ENCODE measurements around the gene SLC39A7. TPM values are rescaled to one million over a fixed set of nuclear protein-coding genes. Genes with fewer than 3 reads are reported as not detected.

SLC39A7 gene
- total RNA-seq, 6 experiments from 2014 or later: 215 to 240 (median 225) TPM

GRCh38 chr6:33247977-33248642 is 47.4 kb downstream of the SLC39A7 start:
- no peaks in the 10 kb centered on the region for H3K9me3 Mint-ChIP-seq
- H3K27me3 Mint-ChIP-seq (ENCODE audit: insufficient read depth): peaks cover 6% of the 10 kb centered on the region
- DNase-seq: peak; percentile 75
- peak overlapping the region; percentile 99 for H3K27ac Mint-ChIP-seq
- TF ChIP-seq CTCF (IDR thresholded peaks at IDR 0.05): peak; percentile 98
- peaks cover 61% of the 10 kb centered on the region for H3K4me1 Mint-ChIP-seq (ENCODE audit: low read depth)
- H3K4me3 Mint-ChIP-seq: peak overlapping the region; percentile 89
- peaks cover 20% of the 10 kb centered on the region for H3K36me3 Mint-ChIP-seq (ENCODE audit: low read depth)

- Mint-ChIP-seq H3K4me1 (ENCODE audit: low read depth) (peaks cover 62% of the 10 kb centered on the region), H3K36me3 (ENCODE audit: low read depth) (peaks cover 20% of the 10 kb centered on the region), H3K27me3 (ENCODE audit: insufficient read depth) (peaks cover 6% of the 10 kb centered on the region), H3K4me3 (peak overlapping the region; percentile 89), H3K27ac (peak overlapping the region; percentile 99), H3K9me3 (no peaks in the 10 kb centered on the region)
- no peak; the same call in none of the 2 replicates for TF ChIP-seq CTCF (IDR thresholded peaks at IDR 0.05)
- peak; percentile 46 for DNase-seq
Observed at GRCh38 chr6:33248643-33248931, 47.9 kb downstream of the SLC39A7 start.

GRCh38 chr6:33248932-33249731 is 48.5 kb downstream of the SLC39A7 start:
- Mint-ChIP-seq H3K9me3 (no peaks in the 10 kb centered on the region), H3K27ac (peak overlapping the region; percentile 99)

GRCh38 chr6:33249732-33250630 is 49.3 kb downstream of the SLC39A7 start:
- TF ChIP-seq CTCF (IDR thresholded peaks at IDR 0.05): no peak
- peaks cover 20% of the 10 kb centered on the region for H3K36me3 Mint-ChIP-seq (ENCODE audit: low read depth)
- DNase-seq: peak; percentile 96
- peaks cover 6% of the 10 kb centered on the region for H3K27me3 Mint-ChIP-seq (ENCODE audit: insufficient read depth)
- peak overlapping the region; percentile 89 for H3K4me3 Mint-ChIP-seq
- peaks cover 62% of the 10 kb centered on the region for H3K4me1 Mint-ChIP-seq (ENCODE audit: low read depth)
- H3K27ac Mint-ChIP-seq: peak overlapping the region; percentile 99
- no peaks in the 10 kb centered on the region for H3K9me3 Mint-ChIP-seq

More at GRCh38 chr6:33248932-33249731, 48.5 kb downstream of the SLC39A7 start:
- peaks cover 62% of the 10 kb centered on the region for H3K4me1 Mint-ChIP-seq (ENCODE audit: low read depth)
- H3K27me3 Mint-ChIP-seq (ENCODE audit: insufficient read depth): peaks cover 6% of the 10 kb centered on the region
- peak; percentile 47 for TF ChIP-seq CTCF (IDR thresholded peaks at IDR 0.05)
- DNase-seq: peak; percentile 99
- peaks cover 20% of the 10 kb centered on the region for H3K36me3 Mint-ChIP-seq (ENCODE audit: low read depth)
- H3K4me3 Mint-ChIP-seq: peak overlapping the region; percentile 89

- Mint-ChIP-seq H3K4me3 (peak overlapping the region; percentile 89), H3K36me3 (ENCODE audit: low read depth) (peaks cover 20% of the 10 kb centered on the region), H3K9me3 (no peaks in the 10 kb centered on the region), H3K27me3 (ENCODE audit: insufficient read depth) (peaks cover 6% of the 10 kb centered on the region), H3K27ac (peak overlapping the region; percentile 99), H3K4me1 (ENCODE audit: low read depth) (peaks cover 62% of the 10 kb centered on the region)
- TF ChIP-seq CTCF (IDR thresholded peaks at IDR 0.05): no peak
- DNase-seq: no peak
Observed at GRCh38 chr6:33250731-33251130, 50.1 kb downstream of the SLC39A7 start.

Data from HFFc6 (cell line).